Spleen (tissue), 11 donors: ENCODE data around the gene NR3C1. TPM values are rescaled to one million over a fixed set of nuclear protein-coding genes. Genes with fewer than 3 reads are reported as not detected.

ENCODE experiments used
- DNase-seq: peaks from one replicate; pipeline ENCODE4 v3.0.0-alpha.2; 2020
- H3K27ac ChIP-seq, 8 donors: fragments of 200-600 bp; sonication (generic) in 7 of 8; 1 replicate in 4 of 8; 2 replicates in 4 of 8; pipeline versions ENCODE4 v1.5.0 to v1.8.0; 2016 to 2021; ENCODE audit warnings: inconsistent platforms in 4 of 8, mild to moderate bottlenecking in 4 of 8, moderate library complexity in 1 of 8
- H3K27me3 ChIP-seq, 7 donors: fragments of 200-600 bp; sonication (generic) in 6 of 7; replicated peaks in 1 of 7; 1 replicate in 4 of 7; 2 replicates in 3 of 7; pipeline versions ENCODE4 v1.5.0 to v1.8.0; 2016 to 2021; ENCODE audit warnings: inconsistent platforms in 3 of 7, mild to moderate bottlenecking in 1 of 7
- H3K36me3 ChIP-seq, 6 donors: fragments of 200-600 bp; sonication (generic) in 5 of 6; 1 replicate in 4 of 6; 2 replicates in 2 of 6; pipeline versions ENCODE4 v1.5.0 to v1.8.0; 2016 to 2021; ENCODE audit warnings: inconsistent platforms in 2 of 6
- H3K4me1 ChIP-seq, 6 donors: fragments of 200-600 bp; sonication (generic) in 5 of 6; 1 replicate in 3 of 6; 2 replicates in 3 of 6; pipeline versions ENCODE4 v1.5.0 to v1.8.0; 2016 to 2021; ENCODE audit warnings: inconsistent platforms in 3 of 6
- H3K4me3 ChIP-seq, 8 donors: fragments of 200-600 bp; sonication (generic) in 7 of 8; 1 replicate in 4 of 8; 2 replicates in 4 of 8; pipeline versions ENCODE4 v1.5.0 to v1.8.0; 2016 to 2021; ENCODE audit warnings: inconsistent platforms in 4 of 8, mild to moderate bottlenecking in 4 of 8, moderate library complexity in 2 of 8
- H3K9me3 ChIP-seq, 8 donors: fragments of 200-600 bp; sonication (generic) in 7 of 8; 1 replicate in 4 of 8; 2 replicates in 4 of 8; pipeline versions ENCODE4 v1.5.0 to v1.8.0; 2016 to 2021; ENCODE audit warnings: inconsistent platforms in 4 of 8
- CTCF ChIP-seq, 11 experiments: fragments of 200-600 bp in 7 of 11; fragments of 450-650 bp in 4 of 11; sonication (generic) in 4 of 11; IDR thresholded peaks in 8 of 11; conservative IDR thresholded peaks in 3 of 11; 1 replicate in 7 of 11; 2 replicates in 4 of 11; pipeline versions ENCODE4 v1.4.0 to v1.8.0; 2016 to 2021; ENCODE audit warnings: antibody characterized with exemption in 11 of 11, inconsistent platforms in 4 of 11, mild to moderate bottlenecking in 1 of 11
- POLR2A ChIP-seq, 3 donors: fragments of 450-650 bp; IDR thresholded peaks; one replicate each; pipeline ENCODE4 v1.5.1; 2017; ENCODE audit warnings: antibody characterized with exemption in 3 of 3, mild to moderate bottlenecking in 1 of 3
- POLR2AphosphoS5 ChIP-seq, 3 donors: sonication (generic); formaldehyde crosslinking; IDR thresholded peaks; one replicate each; pipeline ENCODE4 v1.5.1; 2017; ENCODE audit warnings: antibody characterized with exemption in 3 of 3
- WGBS, 5 donors: extraction: QIAGEN DNeasy Blood & Tissue Kit in 3 of 5; methylation state at CpG; one replicate each; pipeline versions ENCODE4 v1.1.5 to v1.1.7; 2013 to 2018; 5-methylcytosine and 5-hydroxymethylcytosine counted together
- intact Hi-C: fragments of 100-400 bp; cut with DNase I; formaldehyde crosslinking; loops from one replicate; pipeline ENCODE4 v1.15.0; 2023; ENCODE audit warnings: low total_unique reads
- polyA plus RNA-seq, 3 donors: library from polyadenylated mRNA; stranded (reverse); fragments of 200-250 nt; gene quantifications; one replicate each; pipeline ENCODE4 v1.2.1, GENCODE V29; 2013
- total RNA-seq, 7 donors: library from RNA; depleted of rRNA in 3 of 7; stranded (reverse); fragments of >200 nt in 3 of 7; fragmentation: NEBNext Ultra II Directional in 4 of 7; extraction: Animal tissue kit (Norgen Biotek cat#: 25700) in 4 of 7; gene quantifications; one replicate each; pipeline versions ENCODE4 v1.1.0 to v1.2.1, GENCODE V29; 2016 to 2021
- donor health status: healthy with polysubstance abuse.
- donor health status: DM: no; HTN: no; CAD: no; lungs with moderate emphysema.
- donor health status: DM: no; HTN: no; CAD: no.
- donor health status: Bipolar disorder and iron deficiency.
- donor health status: healthy.
- donor health status: DM: no; HTN: no; CAD: no.
- donor health status: DM: yes; HTN: yes; CAD: no.

NR3C1 gene
- total and polyA plus RNA-seq, 10 donors: 18.2 to 97.8 (median 71.2) TPM

GRCh38 chr5:143402017-143402552 lies 1.4 kb downstream of the NR3C1 start:
- intact Hi-C loops: loop anchor here (10.0 kb wide), 2 partner anchors 423 to 477 kb away; no protein-coding TSS in a partner anchor
- no peaks in the 10 kb centered on the region for H3K9me3 ChIP-seq
- no peak for DNase-seq
- H3K27me3 ChIP-seq: no peaks in the 10 kb centered on the region
- H3K4me1 ChIP-seq: peaks cover 32 to 59% (median 51%) of the 10 kb centered on the region in 6 donors
- TF ChIP-seq POLR2AphosphoS5 (IDR thresholded peaks at IDR 0.05) (no peak), CTCF (IDR thresholded peaks at IDR 0.05 in 8 of 11, conservative IDR thresholded peaks at IDR 0.05 in 3 of 11) (no peak), POLR2A (IDR thresholded peaks at IDR 0.05) (no peak)
- WGBS, 5 donors: 1 to 2% (median 1%) methylated on average over 20 of the region's 20 CpGs
- peak overlapping the region; percentile 98 to 100 (median 100) for H3K27ac ChIP-seq
- H3K4me3 ChIP-seq: peak overlapping the region; percentile 70 to 89 (median 86)
- peaks cover 0 to 14% (median 0%) of the 10 kb centered on the region in 6 donors for H3K36me3 ChIP-seq

- DNase-seq: no peak
- peak overlapping the region; percentile 70 to 89 (median 86) for H3K4me3 ChIP-seq
- TF ChIP-seq POLR2A (IDR thresholded peaks at IDR 0.05) (no peak), POLR2AphosphoS5 (IDR thresholded peaks at IDR 0.05) (no peak), CTCF (IDR thresholded peaks at IDR 0.05 in 8 of 11, conservative IDR thresholded peaks at IDR 0.05 in 3 of 11) (no peak)
- H3K9me3 ChIP-seq: no peaks in the 10 kb centered on the region
- H3K27ac ChIP-seq: peak overlapping the region in 6 of 8 donors; percentile 98 to 100 (median 100)
- intact Hi-C loops: loop anchor here (10.0 kb wide), 2 partner anchors 423 to 477 kb away; no protein-coding TSS in a partner anchor
- H3K27me3 ChIP-seq: no peaks in the 10 kb centered on the region
- peaks cover 0 to 14% (median 0%) of the 10 kb centered on the region in 6 donors for H3K36me3 ChIP-seq
- peaks cover 39 to 65% (median 58%) of the 10 kb centered on the region in 6 donors for H3K4me1 ChIP-seq
- WGBS, 5 donors: 42 to 50% (median 48%) methylated on average over 10 of the region's 10 CpGs
These were observed 2.1 kb downstream of the NR3C1 start for GRCh38 chr5:143401227-143402016.

GRCh38 chr5:143400541-143401226 lies 2.8 kb downstream of the NR3C1 start:
- intact Hi-C loops: loop anchor here (10.0 kb wide), 2 partner anchors 424 to 476 kb away; no protein-coding TSS in a partner anchor
- H3K4me3 ChIP-seq: peak overlapping the region; percentile 4 to 89 (median 84)
- peaks cover 40 to 69% (median 65%) of the 10 kb centered on the region in 6 donors for H3K4me1 ChIP-seq
- no peaks in the 10 kb centered on the region for H3K27me3 ChIP-seq
- 58 to 77% (median 73%) methylated on average over 10 of the region's 10 CpGs for WGBS, 5 donors
- DNase-seq: no peak
- peak in 1 of 3 donors; percentile 13 for TF ChIP-seq POLR2AphosphoS5 (IDR thresholded peaks at IDR 0.05)
- no peak for TF ChIP-seq POLR2A (IDR thresholded peaks at IDR 0.05)
- peak overlapping the region in 7 of 8 donors; percentile 6 to 100 (median 34) for H3K27ac ChIP-seq
- no peaks in the 10 kb centered on the region for H3K9me3 ChIP-seq
- H3K36me3 ChIP-seq: peaks cover 0 to 14% (median 0%) of the 10 kb centered on the region in 6 donors
